H1 (cell line): ENCODE measurements around the gene RNASE9.

Experiments used
- BRCA1 ChIP-seq: IDR thresholded peaks from 2 replicates; pipeline ENCODE4 v1.6.1; 2012; ENCODE audit warnings: low read depth, low read length, improper control_type of control experiment
- CREB1 ChIP-seq: IDR thresholded peaks from 2 replicates; pipeline ENCODE4 v1.6.1; 2012; ENCODE audit warnings: inconsistent platforms
- CTCF ChIP-seq, 3 experiments: IDR thresholded peaks; 1 replicate in 2 of 3; 2 replicates in 1 of 3; pipeline versions ENCODE4 v1.5.1 to v1.6.1; 2011; ENCODE audit warnings: low read length in 3 of 3, mild to moderate bottlenecking in 3 of 3, inconsistent platforms in 2 of 3, low read depth in 1 of 3, moderate library complexity in 1 of 3; ENCODE audit not compliant: insufficient read depth in 1 of 3; ENCODE audit errors: control extremely low read depth in 1 of 3
- EZH2 ChIP-seq: fragments of 200-600 bp; sonication (generic); IDR thresholded peaks from 2 replicates; pipeline ENCODE4 v1.7.1; 2012; ENCODE audit warnings: low read depth, mild to moderate bottlenecking, moderate library complexity, low read length, inconsistent platforms; ENCODE audit not compliant: severe bottlenecking
- KDM1A ChIP-seq: fragments of 200-600, 300-600 bp; sonication (generic); IDR thresholded peaks from 2 replicates; pipeline ENCODE4 v1.7.1; 2016; ENCODE audit warnings: mild to moderate bottlenecking, low read length, borderline replicate concordance
- MAX ChIP-seq: IDR thresholded peaks from 2 replicates; pipeline ENCODE4 v1.6.1; 2012; ENCODE audit warnings: inconsistent platforms
- POLR2A ChIP-seq, 2 experiments: IDR thresholded peaks; 1 replicate in 1 of 2; 2 replicates in 1 of 2; pipeline ENCODE4 v1.6.1; 2011; ENCODE audit warnings: low read depth in 2 of 2, low read length in 2 of 2, mild to moderate bottlenecking in 2 of 2; ENCODE audit errors: control extremely low read depth in 1 of 2
- POLR2AphosphoS5 ChIP-seq: IDR thresholded peaks from 2 replicates; pipeline ENCODE4 v1.6.1; 2011; ENCODE audit warnings: low read depth, low read length
- TEAD4 ChIP-seq: IDR thresholded peaks from 2 replicates; pipeline ENCODE4 v1.6.1; 2012; ENCODE audit warnings: low read depth, low read length, inconsistent platforms, mixed read lengths
- TF ChIP-seq, protein P1 (sequence below): IDR thresholded peaks from 2 replicates; pipeline ENCODE4 v1.6.1; 2012; ENCODE audit warnings: low read length, inconsistent platforms
- TF ChIP-seq, protein P2 (sequence below): IDR thresholded peaks from 2 replicates; pipeline ENCODE4 v1.6.1; 2012; ENCODE audit warnings: inconsistent platforms
- TF ChIP-seq, protein P3 (sequence below): IDR thresholded peaks from 2 replicates; pipeline ENCODE4 v1.6.1; 2011; ENCODE audit warnings: low read depth, mild to moderate bottlenecking, low read length; ENCODE audit not compliant: insufficient read depth

GRCh38 chr14:20603813-20604690 lies 43.2 kb upstream of the RNASE9 start:
- TF ChIP-seq CTCF (IDR thresholded peaks at IDR 0.05; ENCODE audit: control extremely low read depth in 1 of 3, insufficient read depth in 1 of 3, low read depth in 1 of 3, low read length in 3 of 3), result no peak
- TF ChIP-seq EZH2, result no peak
- TF ChIP-seq TEAD4, result no peak
- no peak for TF ChIP-seq MAX
- no peak for TF ChIP-seq POLR2A (IDR thresholded peaks at IDR 0.05; ENCODE audit: control extremely low read depth in 1 of 2, low read depth in 2 of 2, low read length in 2 of 2)
- no peak for TF ChIP-seq KDM1A
- TF ChIP-seq, protein P1, sequence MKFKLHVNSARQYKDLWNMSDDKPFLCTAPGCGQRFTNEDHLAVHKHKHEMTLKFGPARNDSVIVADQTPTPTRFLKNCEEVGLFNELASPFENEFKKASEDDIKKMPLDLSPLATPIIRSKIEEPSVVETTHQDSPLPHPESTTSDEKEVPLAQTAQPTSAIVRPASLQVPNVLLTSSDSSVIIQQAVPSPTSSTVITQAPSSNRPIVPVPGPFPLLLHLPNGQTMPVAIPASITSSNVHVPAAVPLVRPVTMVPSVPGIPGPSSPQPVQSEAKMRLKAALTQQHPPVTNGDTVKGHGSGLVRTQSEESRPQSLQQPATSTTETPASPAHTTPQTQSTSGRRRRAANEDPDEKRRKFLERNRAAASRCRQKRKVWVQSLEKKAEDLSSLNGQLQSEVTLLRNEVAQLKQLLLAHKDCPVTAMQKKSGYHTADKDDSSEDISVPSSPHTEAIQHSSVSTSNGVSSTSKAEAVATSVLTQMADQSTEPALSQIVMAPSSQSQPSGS, result no peak
- no peak for TF ChIP-seq POLR2AphosphoS5
- no peak for TF ChIP-seq BRCA1
- TF ChIP-seq CREB1, result no peak
- TF ChIP-seq, protein P2, sequence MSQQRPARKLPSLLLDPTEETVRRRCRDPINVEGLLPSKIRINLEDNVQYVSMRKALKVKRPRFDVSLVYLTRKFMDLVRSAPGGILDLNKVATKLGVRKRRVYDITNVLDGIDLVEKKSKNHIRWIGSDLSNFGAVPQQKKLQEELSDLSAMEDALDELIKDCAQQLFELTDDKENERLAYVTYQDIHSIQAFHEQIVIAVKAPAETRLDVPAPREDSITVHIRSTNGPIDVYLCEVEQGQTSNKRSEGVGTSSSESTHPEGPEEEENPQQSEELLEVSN, result no peak
- TF ChIP-seq, protein P3, sequence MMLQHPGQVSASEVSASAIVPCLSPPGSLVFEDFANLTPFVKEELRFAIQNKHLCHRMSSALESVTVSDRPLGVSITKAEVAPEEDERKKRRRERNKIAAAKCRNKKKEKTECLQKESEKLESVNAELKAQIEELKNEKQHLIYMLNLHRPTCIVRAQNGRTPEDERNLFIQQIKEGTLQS, result no peak
